Prostate gland (tissue), 2 donors: ENCODE results near the gene GRPEL2. TPM values are rescaled to one million over a fixed set of nuclear protein-coding genes. Genes with fewer than 3 reads are reported as not detected.

Experiments used
- DNase-seq: peaks from one replicate; pipeline ENCODE4 v3.0.0-alpha.2; 2019; ENCODE audit warnings: low spot score
- H3K27ac ChIP-seq, 2 donors: fragments of 200-600 bp; sonication (generic); 2 replicates each; pipeline ENCODE4 v1.5.1; 2017 to 2019
- H3K27me3 ChIP-seq: fragments of 200-600 bp; sonication (generic); replicated peaks from 2 replicates; pipeline ENCODE4 v1.5.1; 2019; ENCODE audit not compliant: insufficient read depth
- H3K36me3 ChIP-seq, 2 donors: fragments of 200-600 bp; sonication (generic); 1 replicate in 1 of 2; 2 replicates in 1 of 2; pipeline versions ENCODE4 v1.5.1 to v1.8.1; 2017 to 2019
- H3K4me1 ChIP-seq: fragments of 200-600 bp; sonication (generic); replicated peaks from 2 replicates; pipeline ENCODE4 v1.5.1; 2019
- H3K4me3 ChIP-seq, 2 donors: fragments of 200-600 bp; sonication (generic); 2 replicates each; pipeline ENCODE4 v1.5.1; 2017 to 2019
- H3K9me3 ChIP-seq: fragments of 200-600 bp; sonication (generic); 2 replicates; pipeline ENCODE4 v1.5.1; 2017
- POLR2A ChIP-seq: fragments of 450-650 bp; IDR thresholded peaks from one replicate; pipeline ENCODE4 v1.6.1; 2016; ENCODE audit warnings: antibody characterized with exemption, mild to moderate bottlenecking
- POLR2AphosphoS5 ChIP-seq: sonication (generic); formaldehyde crosslinking; IDR thresholded peaks from one replicate; pipeline ENCODE4 v1.6.1; 2017; ENCODE audit warnings: antibody characterized with exemption
- WGBS: methylation state at CpG from one replicate; pipeline ENCODE4 v1.1.5; 2018; 5-methylcytosine and 5-hydroxymethylcytosine counted together
- intact Hi-C: fragments of 100-400 bp; cut with DNase I; formaldehyde crosslinking; loops from one replicate; pipeline ENCODE4 v1.14.2; 2022
- total RNA-seq, 2 donors: library from RNA; depleted of rRNA; stranded (reverse); fragments of >200 nt; gene quantifications; one replicate each; pipeline ENCODE4 v1.1.0, GENCODE V29; 2016
- TF ChIP-seq, protein P1 (sequence below), 4 experiments: fragments of 200-600 bp in 2 of 4; fragments of 450-650 bp in 2 of 4; sonication (generic) in 2 of 4; IDR thresholded peaks; 1 replicate in 3 of 4; 2 replicates in 1 of 4; pipeline ENCODE4 v1.5.1; 2016 to 2019; ENCODE audit warnings: antibody characterized with exemption in 4 of 4, mild to moderate bottlenecking in 2 of 4, moderate library complexity in 2 of 4

The GRPEL2 gene
- total RNA-seq, 2 donors from 2014 or later, result 11.1 to 12.0 TPM

DNA sequence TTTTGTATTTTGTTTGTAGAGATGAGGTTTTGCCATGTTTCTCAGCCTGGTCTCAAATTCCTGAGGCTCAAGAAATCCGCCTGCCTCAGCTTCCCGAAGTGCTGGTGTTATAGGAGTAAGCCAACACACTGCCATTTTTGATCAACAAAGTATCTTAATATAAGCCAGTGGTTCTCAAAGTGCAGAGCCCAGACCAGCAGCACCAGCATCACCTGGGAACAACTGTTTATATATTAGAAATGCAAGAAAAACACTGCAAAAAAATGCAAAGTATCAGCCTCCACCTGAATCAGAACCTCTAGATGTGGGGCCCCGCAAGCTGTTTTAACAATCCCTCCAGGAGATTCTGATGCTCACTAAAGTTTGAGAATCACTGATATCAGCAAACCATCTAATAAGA is 27.6 kb downstream of the GRPEL2 start:
- H3K36me3 ChIP-seq, result no peaks in the 10 kb centered on the region
- H3K9me3 ChIP-seq, result no peaks in the 10 kb centered on the region
- TF ChIP-seq POLR2A, result no peak
- TF ChIP-seq POLR2AphosphoS5, result no peak
- TF ChIP-seq, protein P1, sequence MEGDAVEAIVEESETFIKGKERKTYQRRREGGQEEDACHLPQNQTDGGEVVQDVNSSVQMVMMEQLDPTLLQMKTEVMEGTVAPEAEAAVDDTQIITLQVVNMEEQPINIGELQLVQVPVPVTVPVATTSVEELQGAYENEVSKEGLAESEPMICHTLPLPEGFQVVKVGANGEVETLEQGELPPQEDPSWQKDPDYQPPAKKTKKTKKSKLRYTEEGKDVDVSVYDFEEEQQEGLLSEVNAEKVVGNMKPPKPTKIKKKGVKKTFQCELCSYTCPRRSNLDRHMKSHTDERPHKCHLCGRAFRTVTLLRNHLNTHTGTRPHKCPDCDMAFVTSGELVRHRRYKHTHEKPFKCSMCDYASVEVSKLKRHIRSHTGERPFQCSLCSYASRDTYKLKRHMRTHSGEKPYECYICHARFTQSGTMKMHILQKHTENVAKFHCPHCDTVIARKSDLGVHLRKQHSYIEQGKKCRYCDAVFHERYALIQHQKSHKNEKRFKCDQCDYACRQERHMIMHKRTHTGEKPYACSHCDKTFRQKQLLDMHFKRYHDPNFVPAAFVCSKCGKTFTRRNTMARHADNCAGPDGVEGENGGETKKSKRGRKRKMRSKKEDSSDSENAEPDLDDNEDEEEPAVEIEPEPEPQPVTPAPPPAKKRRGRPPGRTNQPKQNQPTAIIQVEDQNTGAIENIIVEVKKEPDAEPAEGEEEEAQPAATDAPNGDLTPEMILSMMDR (IDR thresholded peaks at IDR 0.05), result no peak
- WGBS, result 92% methylated on average over 3 of the region's 3 CpGs
- no peaks in the 10 kb centered on the region for H3K27me3 ChIP-seq
- no peak for DNase-seq
- H3K4me1 ChIP-seq, result no peaks in the 10 kb centered on the region
- no peak overlapping the region for H3K27ac ChIP-seq
- H3K4me3 ChIP-seq, result no peak overlapping the region
- intact Hi-C loops, result no loop called here

DNA sequence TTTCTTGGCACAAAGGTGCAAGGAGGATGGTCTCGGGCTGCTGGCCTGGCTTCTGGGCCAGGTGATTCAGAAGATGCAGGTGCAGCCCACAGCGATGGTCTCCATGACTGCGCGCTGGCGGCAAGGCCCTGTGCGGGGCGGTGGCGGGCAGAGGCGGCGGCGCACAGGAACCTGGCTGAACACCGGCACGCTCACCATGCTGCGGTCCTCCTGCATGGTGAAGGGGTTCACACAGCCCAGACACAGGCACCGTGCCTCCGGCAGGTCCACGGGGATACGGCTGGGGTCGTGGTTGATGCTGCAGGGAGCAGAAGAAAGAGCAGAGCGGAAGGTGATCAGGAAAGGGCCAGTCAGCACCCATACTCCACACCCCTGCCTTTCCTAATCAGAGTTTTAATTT is 29.0 kb downstream of the GRPEL2 start:
- WGBS, result 82% methylated on average over 20 of the region's 20 CpGs
- intact Hi-C loops, result no loop called here
- TF ChIP-seq, protein P1 (IDR thresholded peaks at IDR 0.05), result no peak
- TF ChIP-seq POLR2AphosphoS5, result no peak
- no peak for TF ChIP-seq POLR2A
- DNase-seq, result no peak
- no peaks in the 10 kb centered on the region for H3K4me1 ChIP-seq
- no peaks in the 10 kb centered on the region for H3K9me3 ChIP-seq
- no peak overlapping the region for H3K27ac ChIP-seq
- H3K36me3 ChIP-seq, result no peaks in the 10 kb centered on the region
- H3K27me3 ChIP-seq, result no peaks in the 10 kb centered on the region
- H3K4me3 ChIP-seq, result no peak overlapping the region

DNA sequence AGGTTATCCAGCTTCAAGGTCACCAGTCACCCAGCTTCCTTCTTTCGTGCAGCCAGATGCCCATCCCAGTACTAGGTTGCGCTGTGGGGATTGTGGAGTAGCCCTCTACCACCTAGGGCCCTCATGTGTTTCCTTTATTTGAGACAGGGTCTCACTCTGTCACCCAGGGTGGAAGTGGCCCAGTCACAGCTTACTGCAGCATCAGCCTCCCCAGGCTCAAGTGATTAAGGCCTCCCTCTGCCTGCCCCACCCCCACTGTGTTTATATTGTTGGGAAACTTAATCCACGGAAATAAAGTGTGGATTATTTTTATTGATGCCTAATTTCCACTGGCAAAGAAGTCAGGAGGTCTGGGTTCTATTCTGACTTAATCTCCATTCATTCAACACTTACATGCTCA is 29.5 kb downstream of the GRPEL2 start:
- no peaks in the 10 kb centered on the region for H3K36me3 ChIP-seq
- intact Hi-C loops, result no loop called here
- H3K27ac ChIP-seq, result no peak overlapping the region
- no peak overlapping the region for H3K4me3 ChIP-seq
- DNase-seq, result no peak
- H3K9me3 ChIP-seq, result no peaks in the 10 kb centered on the region
- TF ChIP-seq, protein P1 (IDR thresholded peaks at IDR 0.05), result no peak
- TF ChIP-seq POLR2AphosphoS5, result no peak
- no peak for TF ChIP-seq POLR2A
- no peaks in the 10 kb centered on the region for H3K27me3 ChIP-seq
- H3K4me1 ChIP-seq, result no peaks in the 10 kb centered on the region
- WGBS, result 81% methylated on average over 3 of the region's 3 CpGs

DNA sequence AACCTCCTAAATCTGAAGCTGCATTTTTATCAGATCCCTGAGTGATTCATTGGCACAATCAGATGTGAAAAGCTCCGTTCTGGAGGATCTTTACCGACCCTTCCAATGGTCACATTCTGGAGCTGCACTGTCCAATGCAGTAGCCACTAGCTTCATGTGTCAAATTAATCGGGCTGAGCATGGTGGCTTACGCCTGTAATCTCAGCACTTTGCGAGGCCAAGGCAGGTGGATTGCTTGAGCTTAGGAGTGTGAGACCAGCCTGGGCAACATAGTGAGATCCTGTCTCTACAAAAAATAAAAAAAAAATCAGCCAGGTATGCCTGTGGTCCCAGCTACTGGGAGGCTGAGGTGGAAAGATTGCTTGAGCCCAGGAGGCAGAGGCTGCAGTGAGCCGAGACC is 30.1 kb downstream of the GRPEL2 start:
- no peak overlapping the region for H3K27ac ChIP-seq
- intact Hi-C loops, result no loop called here
- H3K4me1 ChIP-seq, result no peaks in the 10 kb centered on the region

DNA sequence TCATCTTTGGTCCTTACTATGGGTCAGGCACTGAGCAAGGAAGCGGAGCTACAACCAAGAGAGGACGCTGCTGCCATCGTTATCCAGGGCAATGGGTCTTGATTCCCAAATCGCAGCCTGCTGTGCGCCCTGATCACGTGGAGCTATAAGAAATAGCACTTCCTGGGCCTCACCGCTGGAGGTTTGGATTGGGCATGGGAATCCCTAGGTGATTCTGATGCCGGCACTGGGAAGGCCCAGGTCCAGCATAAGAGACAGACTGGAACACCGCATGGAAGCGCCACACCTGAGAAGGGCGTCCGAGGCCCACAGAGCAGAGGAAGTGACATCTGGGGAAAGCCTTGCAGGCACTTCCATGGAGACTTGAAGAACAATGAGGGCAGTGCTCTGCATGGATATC is 30.8 kb downstream of the GRPEL2 start:
- Histone ChIP-seq H3K4me1 (no peaks in the 10 kb centered on the region), H3K27me3 (no peaks in the 10 kb centered on the region), H3K27ac (no peak overlapping the region), H3K9me3 (no peaks in the 10 kb centered on the region), H3K36me3 (no peaks in the 10 kb centered on the region), H3K4me3 (no peak overlapping the region)
- WGBS, result 96% methylated on average over 12 of the region's 12 CpGs
- no peak for TF ChIP-seq POLR2AphosphoS5
- TF ChIP-seq, protein P1 (IDR thresholded peaks at IDR 0.05), result no peak
- no peak for TF ChIP-seq POLR2A
- DNase-seq, result no peak
- intact Hi-C loops, result no loop called here

More for the DNA sequence above, 30.1 kb downstream of the GRPEL2 start:
- no peak overlapping the region for H3K4me3 ChIP-seq
- TF ChIP-seq POLR2AphosphoS5 (no peak), POLR2A (no peak)
- TF ChIP-seq, protein P1 (IDR thresholded peaks at IDR 0.05), result no peak
- no peak for DNase-seq
- WGBS, result 86% methylated on average over 6 of the region's 6 CpGs
- H3K27me3 ChIP-seq, result no peaks in the 10 kb centered on the region
- H3K36me3 ChIP-seq, result no peaks in the 10 kb centered on the region
- H3K9me3 ChIP-seq, result no peaks in the 10 kb centered on the region
